Ecto neural progenitor cell (in vitro differentiated cells): Measurements from ENCODE around the gene TPCN1.

Experiments
- DNase-seq: peaks from one replicate; pipeline ENCODE4 v3.0.0-alpha.2; 2018; ENCODE audit warnings: low spot score

Gene TPCN1

DNA sequence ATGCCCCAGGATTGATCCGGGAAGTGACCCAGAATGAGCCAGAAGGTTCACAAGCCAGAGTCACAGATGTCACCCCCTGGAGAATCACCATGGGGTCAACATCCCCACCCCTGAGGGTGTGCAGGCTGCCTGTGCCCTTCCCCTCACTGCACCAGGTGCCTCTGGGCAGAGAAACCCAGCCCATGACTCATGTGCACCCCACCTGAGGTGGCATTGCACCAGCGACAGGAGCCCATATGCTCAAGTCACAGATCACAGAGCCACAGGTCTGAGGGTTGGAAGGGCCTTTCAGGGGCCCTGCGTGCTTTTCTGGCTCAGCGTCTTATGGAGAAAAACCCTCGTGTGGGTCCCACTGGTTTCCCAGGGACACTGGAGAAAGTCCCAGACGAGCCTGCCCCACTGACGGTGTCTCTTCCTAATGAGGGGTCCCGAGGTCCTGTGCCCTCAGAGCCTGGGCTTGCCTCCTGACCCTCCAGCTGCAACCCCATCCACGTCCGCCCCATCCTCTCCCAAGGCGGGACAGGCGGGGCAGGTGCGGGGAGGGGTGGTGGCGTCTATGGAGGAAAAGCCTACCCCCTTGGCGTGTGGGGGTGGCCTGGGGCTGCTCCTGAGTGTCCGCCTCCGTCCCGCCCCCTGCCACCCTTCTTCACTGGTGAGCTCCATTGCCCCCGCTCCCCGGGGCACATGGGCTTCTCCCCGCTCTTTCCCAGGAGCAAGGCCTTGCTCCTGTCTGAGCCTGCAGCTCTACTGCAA is 66.1 kb downstream of the TPCN1 start:
- no peak for DNase-seq

DNA sequence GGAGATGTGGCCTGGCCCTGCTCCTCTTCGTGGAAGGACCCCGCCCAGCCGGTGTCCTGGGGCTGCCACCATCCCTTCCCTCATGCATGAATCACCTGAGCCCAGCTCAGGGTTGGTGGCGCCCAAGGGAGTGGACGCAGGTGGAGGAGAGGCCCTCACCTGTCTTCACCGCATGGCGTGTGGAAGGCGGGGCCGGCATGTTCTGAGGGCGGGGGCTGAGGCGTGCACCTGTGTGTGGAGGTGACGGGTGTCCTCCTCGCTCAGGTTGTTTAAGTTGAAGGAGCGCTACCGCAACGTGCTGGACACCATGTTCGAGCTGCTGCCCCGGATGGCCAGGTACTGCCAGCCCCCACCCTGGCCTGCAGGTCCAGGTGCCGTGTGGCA is 66.6 kb downstream of the TPCN1 start:
- DNase-seq = no peak

DNA sequence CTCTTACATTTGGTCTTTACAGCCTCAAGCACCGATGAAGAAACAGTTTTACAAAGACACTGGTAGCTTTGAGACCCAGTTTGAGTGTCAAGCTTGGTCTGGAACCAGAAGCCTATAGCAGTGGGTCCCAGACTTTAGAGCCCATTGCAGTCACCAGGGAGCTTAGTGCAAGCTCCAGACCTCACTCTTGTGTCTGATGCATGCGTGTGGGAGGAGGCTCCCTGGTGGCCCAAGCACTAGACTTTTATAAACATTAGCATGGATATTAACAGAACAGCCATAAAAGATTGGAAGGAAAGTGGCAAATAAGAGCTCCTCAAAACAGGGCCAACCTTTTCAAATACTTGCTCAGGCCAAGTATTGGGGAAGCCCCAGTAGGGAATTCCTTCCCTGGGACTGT is 68.1 kb downstream of the TPCN1 start:
- no peak for DNase-seq

DNA sequence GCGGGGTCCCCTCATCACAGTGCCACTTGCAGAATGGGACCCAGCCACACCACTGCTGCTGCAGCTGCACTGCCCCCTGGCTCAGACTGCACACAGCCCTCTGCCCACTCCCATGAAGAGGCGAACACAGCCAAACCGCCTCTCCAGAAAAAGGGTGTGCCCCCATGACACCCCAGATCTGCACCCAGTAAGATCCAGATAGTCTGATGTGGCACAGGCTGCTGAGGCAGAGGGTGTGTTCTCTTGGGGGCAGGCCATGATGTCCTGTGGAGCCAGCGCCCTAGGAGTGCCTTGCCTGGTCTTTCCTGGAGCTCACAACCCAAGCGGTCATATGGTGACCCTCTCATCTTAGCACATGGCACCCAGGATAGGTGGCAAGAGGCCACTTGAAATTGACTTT is 69.2 kb downstream of the TPCN1 start:
- no peak for DNase-seq

DNA sequence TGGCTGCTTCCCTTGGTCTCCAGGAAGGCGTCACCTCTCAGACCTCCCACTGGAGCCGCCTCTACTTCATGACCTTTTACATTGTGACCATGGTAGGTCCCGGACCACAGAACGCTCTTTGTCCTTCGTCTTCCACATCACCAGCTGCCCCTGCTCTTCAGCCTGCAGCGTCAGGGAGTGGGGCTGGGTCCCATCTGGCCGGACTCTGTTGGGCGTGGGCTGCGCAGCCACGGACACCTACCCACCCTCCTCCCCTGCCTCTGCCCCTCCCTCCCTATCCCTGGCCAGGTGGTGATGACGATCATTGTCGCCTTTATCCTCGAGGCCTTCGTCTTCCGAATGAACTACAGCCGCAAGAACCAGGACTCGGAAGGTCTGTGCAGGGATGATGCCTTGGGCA is 70.3 kb downstream of the TPCN1 start:
- no peak for DNase-seq

DNA sequence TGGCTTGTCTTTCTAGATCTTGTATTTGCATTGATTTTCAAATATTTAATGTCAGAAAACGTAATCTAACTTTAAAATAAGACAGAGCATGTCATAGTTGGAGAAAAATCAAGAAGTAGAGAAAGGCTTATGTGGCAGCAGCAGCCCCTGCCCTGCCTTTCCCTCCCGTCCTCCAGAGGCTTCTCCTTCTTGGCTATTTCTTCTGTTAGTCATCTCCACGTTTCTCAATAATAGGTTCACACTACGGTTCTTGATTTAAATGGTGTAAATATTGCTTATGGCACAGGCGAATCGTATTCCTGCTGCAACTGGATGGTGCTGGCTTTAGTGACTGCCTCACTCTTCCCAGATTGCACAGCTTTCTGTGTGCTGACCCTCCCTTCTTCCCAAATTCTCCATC is 70.8 kb downstream of the TPCN1 start:
- DNase-seq = no peak

DNA sequence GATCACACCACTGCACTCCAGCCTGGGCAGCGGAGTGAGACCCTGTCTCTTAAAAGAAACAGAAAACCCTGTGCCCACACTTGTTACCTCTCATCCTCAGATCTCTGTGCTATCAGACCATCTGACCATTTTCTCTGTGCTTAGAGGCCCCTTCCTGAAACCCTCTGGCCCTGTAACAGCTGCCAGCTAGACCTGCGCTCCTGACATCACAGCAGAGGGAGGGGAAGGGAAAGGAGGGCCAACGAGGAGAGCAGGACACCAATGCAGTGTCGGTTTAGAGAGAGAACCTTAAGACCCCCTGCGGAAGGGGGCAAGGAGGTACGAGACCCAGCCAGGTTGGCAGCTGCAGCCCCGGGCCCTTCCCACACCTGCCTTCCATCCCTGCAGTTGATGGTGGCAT is 71.3 kb downstream of the TPCN1 start:
- DNase-seq = no peak

DNA sequence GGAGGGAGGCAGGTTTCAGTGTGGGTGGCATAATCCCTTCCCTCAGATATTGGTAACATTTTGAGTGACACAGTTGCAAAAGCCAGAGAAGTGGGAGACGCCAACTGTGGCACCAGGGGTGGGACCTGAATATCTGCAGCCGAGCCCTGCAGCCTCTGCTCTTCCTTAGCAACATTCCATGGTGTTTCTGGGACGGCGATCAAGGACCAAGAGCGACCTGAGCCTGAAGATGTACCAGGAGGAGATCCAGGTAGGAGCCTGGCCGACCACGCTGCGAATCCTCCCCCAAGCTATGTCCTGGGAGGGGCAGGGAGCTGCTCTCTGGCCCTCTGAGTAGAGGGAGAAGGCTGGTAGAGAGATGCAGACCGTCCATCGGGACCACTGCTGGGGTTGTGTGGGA is 71.8 kb downstream of the TPCN1 start:
- DNase-seq = no peak

DNA sequence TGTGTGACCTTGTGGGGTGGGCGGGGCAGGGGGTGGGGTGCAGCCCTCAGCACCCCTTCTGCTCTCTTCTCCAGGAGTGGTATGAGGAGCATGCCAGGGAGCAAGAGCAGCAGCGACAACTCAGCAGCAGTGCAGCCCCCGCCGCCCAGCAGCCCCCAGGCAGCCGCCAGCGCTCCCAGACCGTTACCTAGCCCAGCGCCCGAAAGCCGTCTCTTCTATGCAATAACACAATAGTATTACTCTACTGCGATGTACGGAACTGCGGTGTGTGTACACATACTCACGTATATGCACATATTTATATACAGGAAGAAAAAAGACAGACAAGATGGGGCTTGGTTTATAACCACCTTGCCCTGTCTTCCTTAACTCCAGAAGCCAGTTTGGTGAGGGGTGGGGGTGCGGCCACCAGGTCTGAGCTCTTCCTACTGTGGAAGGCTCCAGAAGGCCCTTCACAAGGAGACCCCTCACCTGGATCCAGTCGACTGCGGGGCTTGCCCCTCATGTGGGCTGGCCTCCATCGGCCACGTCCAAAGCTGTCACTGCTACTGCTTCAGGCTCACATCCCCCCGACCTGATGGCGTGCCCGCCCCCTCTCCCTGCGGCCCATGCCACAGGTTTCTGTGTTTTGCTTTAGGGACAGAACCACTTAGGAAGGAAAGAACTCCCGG is 74.8 kb downstream of the TPCN1 start:
- DNase-seq = no peak

DNA sequence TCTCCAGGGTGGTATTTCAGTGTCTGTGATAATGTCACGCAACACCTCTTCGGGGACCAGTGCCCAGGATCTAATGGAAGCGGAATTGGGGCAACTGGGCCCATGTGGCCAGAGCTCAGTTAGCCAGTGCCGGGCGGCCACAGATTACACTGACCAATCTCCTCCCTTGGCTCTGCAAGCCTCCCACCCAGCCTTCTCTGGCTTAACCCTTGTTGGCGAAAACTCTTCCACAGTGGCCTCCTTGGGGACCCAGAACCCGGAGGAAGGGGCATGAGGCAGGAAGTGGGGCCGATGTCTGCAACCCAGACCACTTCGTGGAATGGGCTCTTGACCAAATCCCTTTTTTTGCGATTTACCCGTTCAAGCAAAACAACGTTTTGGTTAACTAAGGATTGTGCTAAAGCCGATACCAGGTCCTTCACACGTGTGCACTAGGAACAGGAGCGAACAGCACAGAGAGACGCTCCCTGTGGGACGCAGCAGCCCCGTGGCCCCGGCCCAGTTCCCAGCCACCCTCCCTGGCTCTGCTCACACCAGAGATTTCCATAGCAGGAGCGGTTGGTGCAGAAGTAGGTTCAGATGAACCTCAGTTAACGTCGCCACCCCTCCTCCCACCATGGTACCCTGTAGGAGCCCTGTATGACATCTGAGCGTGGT is 75.4 kb downstream of the TPCN1 start:
- DNase-seq = no peak

DNA sequence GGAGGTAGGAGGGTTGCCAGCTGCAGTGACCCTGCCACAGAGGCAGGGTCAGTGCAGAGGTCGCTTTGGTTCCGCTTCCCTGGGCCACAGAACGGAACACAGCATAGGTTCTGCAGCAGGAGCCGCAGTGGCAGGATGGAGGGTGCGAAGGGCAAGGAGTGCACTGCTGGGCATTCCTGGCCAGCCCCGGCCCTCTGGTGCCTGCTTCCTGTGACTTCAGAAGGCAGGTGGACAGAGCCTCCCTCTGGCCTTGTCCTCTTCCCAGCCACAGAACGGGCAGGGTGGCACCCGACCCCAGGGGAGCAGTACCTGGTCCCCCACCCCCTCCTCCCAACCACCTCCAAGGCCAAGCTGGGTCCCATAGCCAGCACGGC is 75.9 kb downstream of the TPCN1 start:
- DNase-seq = no peak

DNA sequence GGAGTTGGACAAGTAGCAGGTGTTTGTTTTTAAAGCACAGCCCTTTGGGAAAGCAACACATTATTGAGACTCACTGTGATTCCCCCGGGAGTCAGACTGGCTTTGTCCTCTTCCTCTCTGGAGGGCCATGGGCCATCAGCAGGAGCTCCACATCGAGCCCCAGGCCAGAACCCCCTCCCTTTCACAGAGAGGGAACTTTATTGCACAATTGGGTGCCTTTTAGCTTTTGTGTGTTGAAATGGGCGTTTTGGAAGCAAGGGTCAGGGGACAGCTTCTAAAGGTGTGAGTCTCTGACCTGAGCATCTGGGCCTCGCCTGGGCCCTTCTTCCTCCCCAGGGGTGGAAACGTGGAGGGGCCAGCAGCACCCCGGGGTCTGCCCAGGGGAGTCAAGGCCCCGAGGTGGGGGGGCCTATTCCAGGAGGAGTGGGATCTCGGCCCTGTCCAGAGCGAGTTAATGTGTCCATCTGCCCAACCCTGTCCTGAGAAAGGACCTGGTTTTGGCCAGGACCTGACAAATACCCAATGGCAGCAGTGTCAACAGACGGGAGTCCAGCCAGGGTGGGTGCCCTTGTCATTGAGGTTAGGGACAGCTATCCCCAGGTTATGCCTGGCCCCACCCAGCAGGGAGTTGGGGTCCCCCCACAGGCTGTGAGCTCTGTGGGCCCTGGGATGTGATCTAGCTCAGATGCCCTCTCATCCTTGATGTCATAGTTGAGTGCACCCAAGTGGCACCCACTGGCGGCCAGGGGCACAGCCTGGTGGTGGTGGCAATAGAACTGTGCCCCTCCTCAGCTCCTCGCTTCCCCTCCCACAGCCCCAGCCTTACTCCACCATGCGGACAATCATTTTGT is 76.6 kb downstream of the TPCN1 start:
- no peak for DNase-seq

DNA sequence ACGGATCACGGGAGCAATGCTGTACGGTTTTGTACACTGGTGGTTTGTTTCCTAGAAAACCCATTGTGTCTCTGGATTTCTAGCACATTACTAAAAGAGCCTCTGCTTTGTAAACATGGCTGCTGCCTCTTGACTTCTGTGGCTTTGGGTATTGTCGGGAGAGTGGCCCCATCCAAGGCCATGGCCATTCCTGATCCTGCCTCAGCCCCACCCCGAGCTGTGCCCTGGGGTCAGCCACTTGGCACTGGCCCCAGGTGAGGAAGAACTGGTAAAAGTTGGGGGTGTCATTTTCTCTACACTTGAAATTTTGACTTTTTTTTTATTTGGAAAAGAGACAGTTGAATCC is 77.2 kb downstream of the TPCN1 start:
- no peak for DNase-seq

DNA sequence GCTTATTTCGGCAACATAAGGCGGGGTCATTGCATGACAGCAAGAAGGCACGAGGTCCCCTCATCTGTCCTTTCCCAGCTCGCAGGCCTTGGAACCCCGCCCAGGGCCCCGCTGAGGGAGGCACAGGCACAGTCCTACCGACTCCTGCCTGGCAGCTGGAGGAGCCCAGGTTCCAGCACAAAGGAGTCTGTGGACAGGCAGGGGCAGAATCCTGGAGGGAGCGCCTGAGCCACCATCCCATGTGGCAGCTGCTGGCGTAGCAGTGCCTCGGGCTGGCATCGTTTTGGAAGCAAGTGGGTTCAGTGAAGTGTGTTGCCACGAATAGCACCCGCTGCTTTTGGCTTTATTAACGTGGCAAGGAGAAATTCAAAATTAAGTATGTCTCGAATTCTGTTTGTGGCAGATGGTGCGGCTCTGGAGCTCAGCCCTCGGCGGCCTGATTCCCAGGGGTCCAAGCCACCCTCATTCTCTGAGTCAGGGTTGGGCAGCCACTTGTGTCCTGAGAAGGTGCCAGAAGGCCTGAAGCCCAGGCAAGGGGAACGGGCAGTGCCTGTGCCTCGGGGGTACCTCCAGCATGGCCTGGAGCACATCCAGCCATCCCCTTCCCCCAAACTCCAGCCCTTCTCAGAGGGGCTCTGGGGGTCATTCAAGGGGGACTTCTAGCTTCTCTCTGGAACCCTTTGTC is 77.7 kb downstream of the TPCN1 start:
- no peak for DNase-seq

DNA sequence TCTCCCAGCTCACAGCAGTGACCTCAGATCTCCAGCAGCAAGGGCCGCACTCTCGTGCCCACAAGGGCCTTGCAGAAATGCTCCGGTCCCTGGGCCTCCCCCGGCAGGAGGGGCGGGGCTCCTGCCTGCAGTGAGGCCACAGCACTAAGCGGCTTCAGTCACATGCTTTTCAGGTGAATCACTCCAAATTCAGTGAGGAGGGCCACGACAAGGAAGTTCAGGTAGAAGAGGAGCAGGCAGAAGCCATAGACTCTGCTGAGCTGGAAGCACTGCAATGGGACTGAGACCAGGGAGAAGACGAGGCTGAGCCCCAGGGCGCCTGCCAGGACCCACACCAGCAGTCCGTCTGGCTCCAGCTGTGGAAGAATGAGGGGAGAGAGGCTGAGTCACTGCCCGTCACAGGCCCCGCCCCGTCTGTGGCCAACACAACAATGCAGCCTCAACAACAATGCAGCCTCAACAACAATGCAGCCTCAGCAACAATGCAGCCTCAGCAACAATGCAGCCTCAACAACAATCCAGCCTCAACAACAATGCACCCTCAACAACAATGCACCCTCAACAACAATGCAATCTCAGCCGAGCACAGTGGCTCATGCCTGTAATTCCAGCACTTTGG is 78.5 kb downstream of the TPCN1 start:
- no peak for DNase-seq

DNA sequence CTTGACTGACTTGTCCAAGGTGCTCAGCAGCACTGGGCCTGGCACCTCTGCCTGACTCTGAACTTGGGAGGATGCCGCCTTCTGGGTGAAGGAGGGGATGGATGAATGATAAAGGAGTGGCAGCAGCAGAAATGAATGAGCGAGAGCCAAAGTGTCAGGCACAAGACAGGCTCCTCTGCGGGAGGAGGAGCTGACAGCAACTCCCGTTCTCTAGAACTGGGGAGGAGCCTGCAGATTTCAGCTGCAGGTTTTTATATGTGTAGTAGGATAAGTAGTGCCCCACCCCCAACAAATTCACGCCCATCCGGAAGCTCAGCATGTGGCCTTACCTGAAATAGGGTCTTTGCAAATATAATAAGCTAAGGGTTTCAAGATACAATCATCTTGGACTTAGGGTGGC is 80.5 kb downstream of the TPCN1 start:
- no peak for DNase-seq

DNA sequence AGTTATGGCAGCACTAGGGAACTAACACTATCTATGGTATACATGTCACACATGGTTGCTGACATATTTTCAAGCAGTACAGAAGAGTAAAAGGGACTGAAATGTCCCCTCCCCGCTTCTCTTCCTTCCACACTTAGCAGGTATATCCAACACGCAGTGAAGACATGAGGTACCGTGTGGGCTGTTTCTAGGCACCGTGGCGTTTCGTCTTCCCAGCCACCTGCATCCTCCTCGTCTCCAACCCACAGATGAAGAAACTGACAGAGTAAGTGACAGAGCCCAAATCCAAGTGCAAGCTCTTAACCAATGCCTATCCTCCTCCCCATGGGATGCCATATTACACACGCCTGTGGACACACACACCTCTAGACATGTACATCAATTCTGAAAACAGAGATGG is 81.2 kb downstream of the TPCN1 start:
- no peak for DNase-seq

DNA sequence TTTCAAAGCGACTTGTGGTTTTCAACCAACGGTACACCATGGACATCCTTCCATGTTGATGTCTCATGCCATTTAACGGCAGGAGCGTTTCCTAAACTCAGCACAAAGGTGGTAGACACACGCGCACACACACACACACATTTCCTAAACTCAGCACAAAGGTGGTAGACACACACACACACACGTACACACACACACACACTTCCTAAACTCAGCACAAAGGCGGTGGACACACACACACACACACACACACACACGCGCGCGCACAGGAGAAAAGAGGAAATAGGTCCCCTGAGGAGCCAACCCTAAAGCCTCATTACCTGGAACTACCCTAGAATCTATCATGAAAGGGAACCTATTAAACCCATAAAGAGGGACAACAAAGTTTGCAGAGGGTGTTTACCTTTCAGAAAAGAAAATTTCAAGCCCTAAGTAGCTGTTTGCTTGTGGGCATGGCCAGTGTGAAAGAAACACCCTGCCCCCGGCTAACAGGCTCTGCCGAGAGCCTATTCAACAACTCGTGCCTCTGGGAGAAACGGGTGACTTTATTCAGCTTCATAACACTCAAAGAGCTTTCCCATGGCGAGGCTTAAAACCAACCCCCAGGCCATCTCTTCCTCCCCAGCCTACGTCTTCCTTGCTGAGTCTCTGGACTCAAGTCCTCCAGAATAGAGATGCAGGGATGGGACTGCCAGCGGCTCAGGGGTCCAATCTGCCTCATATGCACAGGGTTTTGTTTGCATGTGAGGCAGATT is 81.8 kb downstream of the TPCN1 start:
- no peak for DNase-seq

DNA sequence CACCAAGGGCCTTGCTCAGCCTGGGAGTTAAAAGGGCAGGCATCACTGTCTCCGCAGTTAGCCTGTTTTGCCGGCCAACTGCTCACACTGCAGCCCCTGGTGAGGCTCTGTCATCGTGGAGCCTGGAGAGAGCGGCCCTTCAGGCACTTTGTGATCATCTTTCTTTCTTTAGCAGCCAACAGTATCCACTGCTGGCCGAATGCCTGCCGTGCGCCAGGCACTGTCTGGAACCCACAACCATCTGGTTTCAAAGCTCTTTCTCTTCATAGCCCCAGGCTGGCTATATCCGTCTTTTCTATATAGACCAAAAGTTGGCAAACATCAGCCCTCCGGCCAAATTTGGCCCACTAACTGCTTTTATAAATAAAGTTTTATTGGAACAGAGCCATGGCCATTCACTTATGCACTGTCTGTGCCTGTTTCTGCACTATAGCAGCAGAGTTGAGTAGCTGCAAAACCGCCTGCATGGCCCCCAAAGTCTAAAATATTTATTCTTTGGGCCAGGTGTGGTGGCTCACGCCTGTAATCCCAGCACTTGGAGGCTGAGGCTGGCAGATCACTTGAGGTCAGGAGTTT is 84.1 kb downstream of the TPCN1 start:
- no peak for DNase-seq

DNA sequence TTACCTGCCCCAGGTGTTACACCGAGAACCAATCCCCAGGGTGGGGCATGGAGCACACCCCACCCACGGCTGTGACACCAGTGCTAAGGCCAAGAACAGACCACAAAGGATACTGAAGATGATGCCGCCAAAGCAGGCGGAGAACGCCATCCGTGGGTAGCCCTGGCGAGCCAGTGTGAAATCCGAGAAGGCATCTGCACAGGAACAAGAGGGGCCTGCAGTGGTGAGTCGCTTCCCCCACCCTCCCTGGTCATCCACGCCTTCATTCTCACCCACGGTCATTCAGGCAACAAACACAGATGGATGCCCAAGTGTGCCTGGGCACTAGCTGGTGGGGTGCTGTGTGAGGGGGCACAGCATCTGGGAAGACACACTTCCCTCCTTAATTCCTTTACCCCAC is 85.1 kb downstream of the TPCN1 start:
- DNase-seq = no peak

DNA sequence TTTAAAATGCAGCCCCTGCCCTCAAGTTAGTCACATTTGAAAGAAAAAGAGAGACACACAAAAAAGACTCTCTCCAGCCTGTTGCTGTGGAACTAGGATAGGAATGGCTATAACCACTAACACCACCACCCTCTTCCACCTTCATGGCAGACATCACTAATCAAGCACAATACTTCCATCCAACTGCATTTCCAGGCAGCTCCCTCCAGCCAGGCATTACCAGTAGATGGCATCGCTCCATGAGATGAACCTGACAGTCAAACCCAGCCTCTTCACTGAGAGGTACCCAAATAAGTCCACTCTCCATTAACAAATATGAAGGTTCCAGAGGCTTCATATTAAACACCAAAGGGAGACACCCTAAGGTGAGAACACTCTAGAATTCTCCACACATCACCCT is 89.2 kb downstream of the TPCN1 start:
- DNase-seq = no peak
